ENCODE measurements around the gene RYR2.

GRCh38 chr1:237172118-237172485 lies 130.1 kb downstream of the RYR2 start:
- TF ChIP-seq CTCF (IDR thresholded peaks at IDR 0.05) (no peak), POLR2AphosphoS5 (IDR thresholded peaks at IDR 0.05) (no peak)
